ENCODE results near the gene TMA7. TPM values are rescaled to one million over a fixed set of nuclear protein-coding genes. Genes with fewer than 3 reads are reported as not detected.

TMA7 gene
- total RNA-seq, 4 donors from 2014 or later: 239 to 266 (median 255) TPM

DNA sequence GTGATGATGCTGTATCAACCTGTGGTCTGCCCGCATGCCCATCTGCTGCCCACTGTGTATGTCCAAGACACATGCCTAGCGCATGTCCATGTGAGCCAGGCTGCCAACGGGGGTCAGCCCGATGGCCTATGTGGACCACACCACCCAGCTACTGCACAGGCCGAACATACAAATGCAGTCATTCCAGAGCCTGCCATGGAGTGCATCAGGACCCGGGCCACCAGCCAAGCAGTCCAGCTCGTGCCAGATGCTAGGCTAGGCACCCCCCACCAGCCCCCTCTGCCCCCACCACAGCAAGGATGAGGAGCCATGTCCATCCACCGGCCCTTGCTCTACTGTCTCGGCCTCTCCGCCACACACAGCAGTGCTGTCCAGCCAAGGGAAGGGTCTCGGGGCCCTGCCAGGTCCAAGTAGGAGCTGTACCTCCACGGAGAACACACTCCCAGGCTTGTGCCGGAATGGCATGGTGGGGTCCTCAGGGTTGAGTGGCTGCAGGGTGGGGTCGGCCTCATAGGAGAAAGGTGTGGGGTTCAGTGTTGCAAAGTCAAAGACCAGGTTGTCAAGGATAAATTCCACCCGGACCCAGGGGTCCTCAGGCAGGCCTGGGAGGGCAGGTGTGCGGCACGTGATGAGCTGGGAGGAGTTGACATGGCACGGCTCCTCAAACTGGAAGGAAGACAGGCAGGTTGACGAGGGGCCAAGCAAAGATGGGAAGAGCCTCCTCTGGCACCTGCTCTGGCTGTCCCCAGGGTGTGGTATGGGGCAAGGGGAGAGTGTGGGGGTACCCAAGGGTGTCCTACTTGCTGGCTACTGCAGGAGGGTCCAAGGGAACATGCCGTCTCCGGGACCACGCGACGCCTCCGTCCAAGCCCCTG is 25.4 kb upstream of the TMA7 start:
- TF ChIP-seq, protein P1, sequence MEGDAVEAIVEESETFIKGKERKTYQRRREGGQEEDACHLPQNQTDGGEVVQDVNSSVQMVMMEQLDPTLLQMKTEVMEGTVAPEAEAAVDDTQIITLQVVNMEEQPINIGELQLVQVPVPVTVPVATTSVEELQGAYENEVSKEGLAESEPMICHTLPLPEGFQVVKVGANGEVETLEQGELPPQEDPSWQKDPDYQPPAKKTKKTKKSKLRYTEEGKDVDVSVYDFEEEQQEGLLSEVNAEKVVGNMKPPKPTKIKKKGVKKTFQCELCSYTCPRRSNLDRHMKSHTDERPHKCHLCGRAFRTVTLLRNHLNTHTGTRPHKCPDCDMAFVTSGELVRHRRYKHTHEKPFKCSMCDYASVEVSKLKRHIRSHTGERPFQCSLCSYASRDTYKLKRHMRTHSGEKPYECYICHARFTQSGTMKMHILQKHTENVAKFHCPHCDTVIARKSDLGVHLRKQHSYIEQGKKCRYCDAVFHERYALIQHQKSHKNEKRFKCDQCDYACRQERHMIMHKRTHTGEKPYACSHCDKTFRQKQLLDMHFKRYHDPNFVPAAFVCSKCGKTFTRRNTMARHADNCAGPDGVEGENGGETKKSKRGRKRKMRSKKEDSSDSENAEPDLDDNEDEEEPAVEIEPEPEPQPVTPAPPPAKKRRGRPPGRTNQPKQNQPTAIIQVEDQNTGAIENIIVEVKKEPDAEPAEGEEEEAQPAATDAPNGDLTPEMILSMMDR (IDR thresholded peaks at IDR 0.05): no peak
- no peak for DNase-seq (ENCODE audit: low spot score)
- ATAC-seq (ENCODE audit: low FRiP score): no peak

DNA sequence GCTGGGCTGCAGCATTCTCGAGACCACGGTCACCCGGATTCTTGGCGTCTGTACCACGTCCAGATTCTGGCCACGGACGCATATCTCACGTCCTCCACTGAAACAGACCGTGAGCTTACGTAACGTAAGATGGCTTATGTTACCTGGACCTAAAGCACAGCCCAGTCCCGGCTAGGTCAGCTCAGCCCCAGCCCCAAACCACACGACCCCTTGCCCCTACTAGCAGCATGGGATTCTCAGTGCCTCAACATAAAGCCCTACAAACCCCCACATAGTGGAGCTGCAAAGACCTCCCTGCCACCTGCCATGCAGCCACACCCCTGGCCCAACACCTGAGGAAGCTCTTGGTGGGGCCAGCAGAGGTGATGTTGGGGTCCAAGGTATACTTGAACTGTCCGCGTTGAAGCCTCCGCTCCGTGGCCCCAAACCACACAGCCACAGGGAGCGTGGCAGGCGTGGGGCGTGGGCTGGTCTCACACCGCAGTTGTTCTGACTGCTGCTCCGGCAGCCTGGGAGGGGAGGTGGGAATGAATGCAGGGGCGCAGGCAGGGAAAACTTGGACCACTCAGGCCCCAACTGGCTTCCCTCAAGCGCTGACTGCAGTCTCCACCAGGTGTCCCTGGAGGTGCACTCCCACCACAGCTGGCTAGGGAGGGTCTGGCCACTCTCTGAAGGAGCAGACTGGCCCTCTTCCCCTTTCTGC is 24.7 kb upstream of the TMA7 start:
- TF ChIP-seq, protein P1 (IDR thresholded peaks at IDR 0.05): no peak
- ATAC-seq (ENCODE audit: low FRiP score) (no peak), DNase-seq (ENCODE audit: low spot score) (no peak)

GRCh38 chr3:48416091-48416505 is 24.0 kb upstream of the TMA7 start:
- TF ChIP-seq, protein P1 (IDR thresholded peaks at IDR 0.05): no peak
- DNase-seq (ENCODE audit: low spot score): no peak
- no peak for ATAC-seq (ENCODE audit: low FRiP score)

GRCh38 chr3:48416546-48416945 is 23.5 kb upstream of the TMA7 start:
- DNase-seq (ENCODE audit: low spot score) (no peak), ATAC-seq (ENCODE audit: low FRiP score) (no peak)
- TF ChIP-seq, protein P1 (IDR thresholded peaks at IDR 0.05): no peak

DNA sequence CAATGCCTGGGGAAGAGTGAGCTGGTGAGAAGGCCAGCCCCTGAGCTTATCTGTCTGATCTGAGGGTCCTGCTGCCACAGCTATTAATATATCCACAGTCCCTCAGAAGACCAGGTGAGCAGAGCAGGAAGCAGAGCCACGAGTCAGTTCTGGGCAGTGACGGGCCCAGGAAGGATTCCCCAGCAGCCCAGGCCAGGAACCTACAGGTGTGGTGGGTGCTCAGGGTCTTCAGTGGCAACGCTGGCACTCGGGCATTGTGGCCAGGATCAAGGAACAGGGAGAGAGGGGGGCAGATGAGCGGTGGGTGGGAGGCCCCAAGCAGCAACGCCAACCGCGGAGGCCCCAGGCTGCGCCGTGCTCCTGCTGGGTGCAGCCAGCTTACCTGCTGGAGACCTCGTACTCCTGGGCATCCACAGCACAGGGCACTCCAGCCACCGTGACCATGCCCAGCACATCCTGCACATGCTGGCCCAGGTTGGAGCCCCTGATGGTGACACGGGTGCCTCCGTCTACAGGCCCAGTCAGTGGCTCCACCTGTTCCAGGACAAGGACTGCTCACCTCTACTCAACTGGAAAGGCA is 22.4 kb upstream of the TMA7 start:
- TF ChIP-seq, protein P1 (IDR thresholded peaks at IDR 0.05): no peak
- ATAC-seq (ENCODE audit: low FRiP score) (no peak), DNase-seq (ENCODE audit: low spot score) (no peak)

DNA sequence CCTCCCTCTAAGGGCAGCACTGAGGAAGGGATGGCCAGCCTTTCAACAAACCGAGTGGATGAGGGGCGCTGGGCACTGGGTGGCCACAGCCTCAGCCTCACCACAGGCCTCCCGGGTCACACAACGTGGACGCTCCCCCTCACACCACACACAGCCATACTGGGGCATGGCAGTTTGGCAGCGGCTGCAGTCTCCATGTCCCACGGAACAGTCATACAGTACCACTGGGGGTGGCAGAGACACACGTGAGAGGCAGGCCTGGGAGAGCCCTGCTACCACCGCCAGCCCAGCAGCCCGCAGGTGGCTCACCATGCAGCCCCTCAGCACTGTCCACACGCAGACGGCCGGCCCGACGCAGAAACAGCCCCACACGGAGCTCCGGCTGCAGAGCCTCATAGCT is 21.9 kb upstream of the TMA7 start:
- DNase-seq (ENCODE audit: low spot score): no peak
- TF ChIP-seq, protein P1 (IDR thresholded peaks at IDR 0.05): no peak
- ATAC-seq (ENCODE audit: low FRiP score): no peak
